GM10248 (cell line): ENCODE measurements around the gene HNRNPLL.

Experiments
- CTCF ChIA-PET: fragments of 300-600 bp; sonication (Branson Sonifier 250); formaldehyde crosslinking; extraction: SDS; loops from one replicate; lab custom pipeline; 2021; ENCODE audit warnings: antibody characterized with exemption; lab: Yijun Ruan, JAX
- POLR2A ChIA-PET: fragments of 350-650 bp; sonication (Branson Sonifier 250); formaldehyde crosslinking; extraction: SDS; loops from one replicate; lab custom pipeline; 2020; ENCODE audit warnings: antibody characterized with exemption; lab: Yijun Ruan, JAX
- DNase-seq: peaks from one replicate; pipeline ENCODE4 v3.0.0; 2012; ENCODE audit errors: extremely low spot score
- CTCF ChIP-seq: IDR thresholded peaks from 2 replicates; pipeline ENCODE4 v1.5.1; 2012; ENCODE audit warnings: mild to moderate bottlenecking, low read depth; ENCODE audit errors: extremely low read depth, missing control alignments, control extremely low read depth

Gene HNRNPLL

DNA sequence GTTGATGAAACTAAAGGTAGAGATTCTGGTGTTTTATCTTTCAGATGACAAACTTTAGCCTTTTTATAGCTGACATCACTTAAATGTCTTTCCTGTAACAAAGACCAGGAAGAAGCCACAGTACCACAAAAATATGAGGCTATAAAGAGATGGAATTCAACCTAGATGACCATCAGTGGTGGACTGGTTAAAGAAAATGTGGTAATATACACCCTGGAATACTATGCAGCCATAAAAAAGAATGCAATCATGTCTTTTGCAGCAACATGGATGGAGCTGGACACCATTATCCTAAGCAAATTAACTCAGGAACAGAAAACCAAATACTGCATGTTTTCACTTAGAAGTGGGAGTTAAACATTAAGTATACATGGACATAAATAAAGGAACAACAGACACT lies 18.3 kb upstream of the HNRNPLL start:
- TF ChIP-seq CTCF, result no peak
- ChIA-PET POLR2A (no interaction called here), CTCF (interaction anchor here (2.4 to 5.5 kb wide), 2 partner anchors 9 to 17 kb away, joined by 8 to 31 read pairs; partner anchors contain the start of gene HNRNPLL)
- DNase-seq, result no peak

DNA sequence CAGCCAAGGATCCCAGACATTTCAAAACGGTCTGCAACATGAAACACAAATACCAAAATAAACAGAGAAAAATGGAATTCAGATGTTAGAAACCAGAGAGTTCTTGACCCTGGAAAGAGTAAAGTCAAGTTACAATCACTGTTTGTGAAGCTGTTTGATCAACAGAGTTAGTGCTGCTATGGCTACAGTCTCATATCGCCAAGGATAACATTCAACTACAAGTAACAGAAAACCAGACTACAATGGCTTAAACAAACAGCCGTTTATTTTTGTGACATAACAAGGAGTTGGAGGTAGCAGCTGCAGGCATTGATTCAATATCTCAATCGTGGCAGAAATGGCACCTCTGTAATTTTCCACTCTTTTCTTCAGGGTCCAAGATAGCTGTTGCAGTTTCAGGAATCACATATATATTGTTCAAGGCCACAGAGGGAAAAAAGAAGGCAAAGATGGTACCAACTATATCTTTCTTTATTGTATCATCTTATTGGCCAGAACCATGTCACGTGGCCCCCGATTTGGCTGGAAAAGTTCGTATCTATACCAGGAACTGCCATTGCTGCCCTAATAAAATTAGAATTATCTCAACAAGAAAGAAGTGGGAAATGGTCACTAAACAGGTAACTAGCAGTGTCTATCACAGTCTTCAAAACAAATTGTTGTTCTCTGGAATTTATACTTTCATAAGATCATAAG lies 17.7 kb upstream of the HNRNPLL start:
- no peak for TF ChIP-seq CTCF
- CTCF ChIA-PET, result interaction anchor here (0.8 to 5.5 kb wide), 5 partner anchors 8 to 39 kb away, joined by 3 to 31 read pairs (median 6); partner anchors contain the start of gene HNRNPLL
- POLR2A ChIA-PET, result interaction anchor here (0.5 to 1.5 kb wide), 2 partner anchors 36 to 131 kb away, joined by 4 to 10 read pairs; partner anchors contain the start of gene SRSF7
- no peak for DNase-seq

GRCh38 chr2:38619458-38620164 lies 16.9 kb upstream of the HNRNPLL start:
- ChIA-PET POLR2A (interaction anchor here (0.5 to 1.5 kb wide), 3 partner anchors 37 to 132 kb away, joined by 4 to 10 read pairs (median 8); partner anchors contain the start of gene SRSF7), CTCF (interaction anchor here (0.8 to 5.5 kb wide), 6 partner anchors 8 to 38 kb away, joined by 3 to 31 read pairs (median 5); partner anchors contain the start of gene HNRNPLL)
- peak; percentile 46 for DNase-seq
- no peak for TF ChIP-seq CTCF

DNA sequence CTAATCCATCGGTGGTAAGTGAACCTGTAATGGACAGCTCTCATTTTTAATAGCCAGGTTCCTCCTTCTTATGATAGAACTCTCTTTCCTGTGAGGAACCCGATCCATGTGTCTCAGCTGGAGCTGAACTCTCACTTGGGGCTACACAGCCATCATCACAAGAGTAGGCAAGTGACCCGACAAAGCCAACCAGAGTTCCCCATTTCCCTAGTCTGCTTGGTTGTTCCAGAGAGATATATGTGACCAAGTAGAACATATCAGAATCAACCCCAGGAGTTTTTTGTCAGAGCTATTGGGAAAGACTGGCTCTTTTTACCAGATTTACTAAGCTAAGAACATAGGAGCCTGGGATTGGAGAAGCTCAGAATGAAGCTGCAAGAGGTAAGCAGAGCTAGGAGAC lies 14.6 kb upstream of the HNRNPLL start:
- ChIA-PET CTCF (interaction anchor here (1.0 to 5.5 kb wide), 10 partner anchors 10 to 49 kb away, joined by 3 to 31 read pairs (median 5); partner anchors contain the start of genes GALM and HNRNPLL), POLR2A (interaction anchor here (1.6 kb wide), 1 partner anchor 134 kb away, joined by 6 read pairs; the partner anchor contains the start of gene SRSF7)
- no peak for TF ChIP-seq CTCF
- DNase-seq, result no peak

DNA sequence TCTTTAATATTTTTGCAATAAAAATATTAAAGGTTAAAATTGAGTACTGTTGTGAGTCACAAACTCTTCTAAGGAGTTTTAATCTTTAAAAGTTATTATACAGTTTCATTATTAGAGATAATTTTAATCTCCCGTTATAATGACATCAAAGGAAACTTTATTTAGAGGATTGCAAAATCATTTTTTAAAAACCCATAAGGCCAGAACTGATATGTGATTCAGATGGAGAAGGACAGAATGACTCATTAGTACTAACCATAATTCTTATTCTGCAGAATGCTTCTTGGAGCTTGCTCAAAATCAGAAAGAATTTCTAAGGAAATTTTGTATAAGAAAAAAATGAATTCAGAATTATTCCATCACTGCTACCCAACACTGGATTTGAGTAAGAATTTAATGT lies 12.5 kb upstream of the HNRNPLL start:
- ChIA-PET CTCF (interaction anchor here (1.1 to 2.5 kb wide), 4 partner anchors 10 to 119 kb away, joined by 3 to 7 read pairs (median 5); no protein-coding TSS in a partner anchor), POLR2A (no interaction called here)
- no peak for TF ChIP-seq CTCF
- DNase-seq, result no peak

GRCh38 chr2:38613849-38614213 lies 11.1 kb upstream of the HNRNPLL start:
- ChIA-PET POLR2A (no interaction called here), CTCF (interaction anchor here (0.8 to 4.6 kb wide), 7 partner anchors 11 to 111 kb away, joined by 3 to 28 read pairs (median 3); partner anchors contain the start of gene HNRNPLL)
- TF ChIP-seq CTCF, result no peak
- DNase-seq, result no peak
